NOMO-1 treated with dmso at 0.1 percent for 144 hours (cell line): ENCODE data around the gene PAK6.
A peak's percentile ranks its signal among the peaks of the same experiment; 100 is the strongest.

Source experiments
- DNase-seq: peaks from one replicate; lab custom pipeline; 2025; ENCODE audit not compliant: unreplicated experiment; lab: John Stamatoyannopoulos, UW

PAK6 gene

DNA sequence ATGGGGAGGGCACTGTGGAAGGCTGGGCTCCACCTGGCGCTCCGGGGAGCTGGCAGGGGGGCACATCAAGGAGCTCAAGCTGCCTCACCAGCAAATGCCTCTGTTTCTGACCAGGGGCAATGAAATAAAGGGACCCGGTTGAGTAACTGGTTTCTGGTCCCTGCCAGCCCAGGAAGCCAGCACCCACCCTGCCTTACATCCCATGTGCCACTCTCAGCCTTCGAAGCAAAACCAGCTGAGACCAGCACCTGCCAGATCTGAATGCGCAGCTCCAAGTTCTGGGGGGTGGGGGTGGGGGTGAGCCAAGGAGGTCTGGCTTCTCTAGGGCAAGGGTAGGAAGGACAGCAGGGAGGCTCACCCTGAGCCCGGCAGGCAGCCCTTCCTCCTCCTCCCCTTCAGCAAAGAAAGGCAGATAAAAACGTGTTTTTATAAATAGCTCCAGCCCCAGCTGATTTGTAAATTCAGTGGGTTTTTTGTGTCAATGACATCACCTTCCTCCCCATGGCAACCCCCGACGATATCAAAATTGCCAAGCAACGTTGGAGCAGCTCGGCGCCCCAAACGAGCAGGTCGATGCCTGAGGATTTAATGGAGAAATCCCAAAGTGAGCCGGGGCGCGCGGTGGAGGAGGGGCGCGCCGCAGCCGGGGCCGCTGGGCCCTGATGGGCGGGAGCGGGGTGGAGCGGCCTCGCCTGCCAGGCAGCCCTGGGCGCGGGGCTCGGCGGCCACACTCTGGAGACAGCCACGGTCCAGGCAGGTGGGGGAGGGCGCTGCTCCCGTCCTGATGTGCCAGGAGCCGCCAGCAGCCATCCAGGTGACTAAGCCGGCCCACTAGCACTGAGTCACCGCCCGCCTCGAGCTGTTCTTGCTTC is at the start of gene PAK6:
Gene PAK6 (plus strand): TSS at position 532 of the 872 bp plus-strand sequence. CDS start 25,723 bp downstream, outside the sequence.
- DNase-seq = no peak

DNA sequence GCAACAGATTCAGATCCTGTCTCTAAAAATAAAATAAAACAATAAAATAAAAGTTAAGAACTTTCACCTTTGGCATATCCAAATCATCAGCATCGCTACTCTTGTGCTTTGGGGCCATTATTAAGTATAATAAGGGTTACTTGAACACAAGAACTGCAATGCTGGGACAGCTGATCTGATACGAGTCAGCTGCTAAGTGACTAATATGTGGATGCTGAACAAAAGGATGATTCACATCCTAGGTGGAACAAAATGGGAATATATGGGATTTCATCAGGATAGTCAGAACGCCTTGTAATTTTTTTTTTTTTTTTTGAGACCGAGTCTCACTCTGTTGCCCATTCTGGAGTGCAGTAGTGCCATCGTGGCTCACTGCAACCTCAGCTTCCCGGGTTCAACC is 48.3 kb upstream of the PAK6 start:
- DNase-seq = no peak

DNA sequence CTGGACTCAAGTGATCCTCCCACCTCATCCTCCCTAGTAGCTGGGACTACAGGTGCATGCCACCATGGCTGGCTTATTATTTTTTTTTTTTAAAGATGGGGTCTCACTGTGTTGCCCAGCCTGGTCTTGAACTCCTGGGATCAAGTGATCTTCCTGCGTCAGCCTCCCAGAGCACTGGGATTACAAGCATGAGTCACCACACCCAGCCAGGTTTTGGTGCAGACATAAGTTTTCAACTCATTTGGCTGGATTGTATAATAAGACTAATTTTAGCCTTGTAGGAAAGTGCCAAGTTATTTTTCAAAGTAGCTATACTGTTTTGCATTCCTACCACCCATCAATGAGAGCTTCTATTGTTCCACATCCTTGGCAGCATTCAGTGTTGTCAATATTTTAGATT is 45.9 kb upstream of the PAK6 start:
- no peak for DNase-seq

DNA sequence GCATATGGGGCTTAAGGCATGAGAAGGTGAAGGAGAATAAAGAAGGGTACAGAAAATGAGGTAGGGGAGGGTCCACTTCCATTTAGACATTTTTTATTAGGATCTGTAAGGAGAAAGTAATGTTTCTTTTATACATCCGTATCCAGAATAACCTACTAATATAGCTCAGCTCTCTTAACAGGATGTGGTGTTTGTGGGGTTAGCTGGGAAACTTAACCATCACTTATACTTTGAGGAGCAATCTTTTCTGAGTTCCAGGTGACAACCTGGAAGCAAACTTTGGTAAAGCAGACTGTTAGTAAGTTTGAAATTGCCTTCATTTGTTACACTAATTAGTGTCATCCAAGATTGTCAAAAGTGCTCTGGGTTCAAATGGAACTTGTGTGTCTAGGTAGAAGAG is 41.4 kb upstream of the PAK6 start:
- no peak for DNase-seq

DNA sequence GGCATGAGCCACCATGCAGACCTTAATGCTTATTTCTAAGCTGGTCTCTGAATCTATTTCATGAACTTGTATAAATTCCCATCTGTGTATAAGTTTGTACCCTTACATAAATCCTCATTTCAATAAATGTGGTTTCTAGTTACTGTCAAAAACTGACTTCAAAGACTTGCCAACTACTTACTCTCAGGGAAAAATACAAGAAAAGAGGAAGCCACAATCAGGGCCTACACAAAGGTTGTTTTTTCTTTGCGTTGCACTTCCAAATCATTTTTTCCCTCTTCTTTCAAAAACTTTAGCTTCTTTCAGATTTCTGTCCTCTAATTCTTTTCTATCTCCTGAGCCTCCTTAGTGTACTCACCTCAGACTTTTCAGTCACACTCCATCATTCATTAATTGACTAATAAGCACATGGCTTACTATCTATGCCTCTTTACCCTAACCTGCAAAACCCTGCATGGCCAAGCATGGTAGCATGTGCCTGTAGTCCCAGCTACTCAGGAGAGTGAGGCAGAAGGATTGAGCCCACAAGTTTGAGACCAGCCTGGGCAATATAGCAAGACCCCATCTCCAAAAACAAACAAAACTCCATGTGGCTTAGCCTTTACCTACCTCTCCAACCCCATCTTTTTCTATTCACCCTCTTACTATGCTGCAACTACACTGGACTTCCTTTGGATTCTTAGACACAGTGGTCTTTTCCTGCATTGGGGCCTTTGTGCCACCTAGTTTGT is 40.3 kb upstream of the PAK6 start:
- no peak for DNase-seq

DNA sequence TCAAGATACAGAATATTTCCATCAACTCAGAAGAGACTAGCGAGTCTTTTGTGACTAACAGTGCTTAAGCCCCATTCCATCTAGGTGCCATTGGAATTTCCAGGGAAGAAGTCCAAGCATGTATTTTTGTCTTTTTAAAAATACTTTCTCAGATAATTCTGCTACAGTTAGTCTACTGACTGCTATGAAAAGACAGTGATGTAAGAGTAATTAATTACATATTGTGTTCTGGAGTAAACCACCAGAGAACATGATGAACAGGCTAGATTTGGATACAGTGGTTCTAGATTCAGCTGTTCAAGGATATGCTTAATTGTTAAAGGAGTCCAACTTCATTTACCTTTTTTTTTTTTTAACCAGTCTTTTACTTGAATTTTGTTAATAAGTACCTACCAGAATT is 34.8 kb upstream of the PAK6 start:
- DNase-seq = no peak

DNA sequence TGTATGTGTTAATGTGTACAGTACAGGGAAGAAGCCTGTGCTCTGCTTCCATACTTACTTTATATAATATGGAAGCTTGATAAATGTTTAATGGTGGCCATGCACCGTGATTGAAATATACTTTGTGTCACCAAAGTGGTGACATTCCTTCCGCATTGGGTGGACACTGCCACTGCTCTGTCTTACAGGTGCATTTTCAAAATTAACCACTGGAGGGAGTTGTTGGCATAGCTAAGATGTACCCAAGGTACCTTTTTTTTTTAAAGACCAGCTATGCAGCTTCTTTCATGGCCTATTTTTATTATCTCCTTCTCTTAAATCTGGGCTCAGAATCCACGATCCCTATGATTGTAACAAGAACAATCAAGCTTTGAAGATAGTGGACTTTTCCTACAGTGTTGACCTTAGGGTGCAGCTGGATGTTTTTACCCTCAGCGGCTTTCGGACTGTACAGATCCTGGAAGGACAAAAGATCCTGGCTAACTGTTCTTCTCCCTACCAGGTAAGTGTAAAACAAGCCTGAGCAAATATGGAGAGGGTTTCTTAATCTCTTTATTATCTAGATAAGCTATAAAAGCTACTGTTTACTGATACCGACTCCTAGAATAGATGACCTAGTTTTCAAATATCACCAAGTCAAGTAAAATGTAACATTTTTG is 21.6 kb upstream of the PAK6 start:
- DNase-seq = no peak

DNA sequence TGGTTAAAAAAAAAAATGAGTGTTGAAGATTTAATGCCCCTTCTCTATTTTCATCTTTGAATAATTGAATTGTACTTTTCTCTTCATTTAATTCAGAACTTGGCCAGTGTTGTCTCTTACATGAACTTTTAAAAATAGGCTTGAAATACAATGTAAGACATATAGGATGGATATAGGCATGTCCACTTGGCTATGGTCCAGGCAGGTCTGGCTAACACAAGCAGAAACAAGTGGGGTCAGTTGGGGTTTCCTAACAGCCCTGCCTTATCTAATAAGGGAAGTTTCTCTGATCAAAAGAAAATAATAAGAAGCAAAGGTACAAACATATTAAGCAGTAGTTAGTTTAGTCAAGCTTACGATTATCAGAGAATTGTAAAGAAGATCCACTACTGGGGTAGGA is 19.1 kb upstream of the PAK6 start:
- DNase-seq = no peak

DNA sequence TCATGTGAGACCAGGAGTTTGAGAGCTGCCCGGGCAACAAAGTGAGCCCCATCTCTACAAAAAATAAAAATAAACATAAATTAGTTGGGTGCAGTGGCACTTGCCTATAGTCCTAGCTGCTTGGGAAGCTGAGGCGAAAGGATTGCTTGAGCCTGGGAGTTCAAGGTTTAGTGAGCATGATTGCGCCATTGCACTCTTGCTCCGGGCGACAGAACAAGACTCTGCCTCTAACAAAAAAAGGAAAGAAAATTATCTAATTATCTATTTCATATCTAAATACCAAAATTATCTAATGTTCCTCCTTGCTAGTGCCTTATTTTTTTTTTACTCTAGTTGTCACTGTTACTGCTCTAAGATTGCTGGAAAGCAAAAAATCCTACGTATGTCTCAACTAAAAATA is 16.7 kb upstream of the PAK6 start:
- DNase-seq = no peak

DNA sequence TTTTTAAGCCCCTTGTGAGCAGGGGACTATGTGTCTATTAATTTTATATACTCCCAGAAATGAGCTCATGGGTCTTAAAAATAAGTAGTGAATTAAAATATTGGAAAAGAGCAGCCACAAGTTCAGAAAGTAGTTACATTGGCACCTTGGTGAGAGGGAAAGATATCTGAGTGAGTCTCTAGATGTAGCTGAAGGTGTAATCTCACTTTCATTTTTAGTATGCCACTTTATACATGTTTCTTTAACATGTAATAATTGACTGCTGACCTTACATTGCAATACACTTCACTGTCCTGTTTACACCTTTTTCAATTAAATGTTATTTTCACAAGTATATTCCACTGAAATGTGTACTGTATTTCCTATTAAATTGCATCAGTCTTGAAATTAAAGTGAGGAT is 12.1 kb upstream of the PAK6 start:
- no peak for DNase-seq

DNA sequence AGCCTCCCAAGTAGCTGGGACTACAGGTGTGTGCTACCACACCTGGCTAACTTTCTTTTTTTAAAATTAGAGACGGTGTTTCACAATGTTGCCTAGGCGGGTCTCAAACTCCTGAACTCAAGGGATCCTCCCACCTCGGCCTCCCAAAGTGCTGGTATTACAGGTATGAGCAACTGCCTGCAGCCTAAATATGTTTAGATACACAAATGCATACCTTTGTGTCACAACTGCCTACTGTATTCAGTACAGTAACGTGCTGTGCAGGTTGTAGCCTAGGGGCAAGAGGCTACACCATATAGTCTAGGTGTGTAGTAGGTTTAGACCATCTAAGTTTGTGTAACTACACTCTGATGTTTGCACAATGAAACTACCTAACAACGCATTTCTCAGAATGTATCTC is 9.5 kb upstream of the PAK6 start:
- no peak for DNase-seq

DNA sequence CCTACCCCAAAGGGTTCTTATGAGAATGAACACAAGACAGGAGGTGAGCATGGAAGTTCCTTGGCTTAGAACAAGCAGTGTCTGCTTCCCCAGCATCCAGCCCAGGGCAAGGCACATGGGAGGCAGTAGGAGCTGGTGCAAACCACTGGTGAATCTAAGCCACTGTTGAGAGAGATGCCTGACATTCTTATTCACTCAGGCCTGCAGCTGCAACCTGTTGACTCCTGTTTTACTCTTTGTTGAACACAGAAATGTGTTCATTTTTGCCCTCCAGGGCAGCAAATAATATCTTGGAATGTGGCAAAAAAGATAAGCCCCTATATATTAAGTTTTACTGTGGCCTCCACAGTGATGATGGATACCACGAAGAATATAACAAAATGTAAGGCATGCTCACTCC is 8.9 kb upstream of the PAK6 start:
- no peak for DNase-seq

DNA sequence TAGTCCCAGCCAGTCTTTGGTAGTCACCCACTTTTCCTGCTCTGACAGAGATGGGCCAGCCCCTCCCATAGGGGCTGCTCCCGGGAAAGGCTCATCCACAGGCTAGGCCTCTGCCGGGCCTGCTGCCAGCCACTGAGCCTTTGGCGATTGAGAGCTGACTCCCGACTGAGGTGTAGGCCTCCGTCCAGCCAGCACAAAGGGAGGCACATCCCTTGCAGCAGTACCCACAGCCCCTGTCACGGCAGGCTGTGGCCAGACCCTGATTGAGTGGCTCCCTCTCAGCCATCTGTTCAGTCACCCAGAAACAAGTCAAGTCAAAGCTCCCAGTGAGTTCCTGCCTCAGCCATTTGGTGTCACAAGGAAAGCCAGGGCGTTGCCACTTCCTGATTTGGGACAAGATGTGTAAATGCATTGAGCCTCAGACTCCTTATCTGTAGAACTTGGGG is 6.2 kb upstream of the PAK6 start:
- no peak for DNase-seq

DNA sequence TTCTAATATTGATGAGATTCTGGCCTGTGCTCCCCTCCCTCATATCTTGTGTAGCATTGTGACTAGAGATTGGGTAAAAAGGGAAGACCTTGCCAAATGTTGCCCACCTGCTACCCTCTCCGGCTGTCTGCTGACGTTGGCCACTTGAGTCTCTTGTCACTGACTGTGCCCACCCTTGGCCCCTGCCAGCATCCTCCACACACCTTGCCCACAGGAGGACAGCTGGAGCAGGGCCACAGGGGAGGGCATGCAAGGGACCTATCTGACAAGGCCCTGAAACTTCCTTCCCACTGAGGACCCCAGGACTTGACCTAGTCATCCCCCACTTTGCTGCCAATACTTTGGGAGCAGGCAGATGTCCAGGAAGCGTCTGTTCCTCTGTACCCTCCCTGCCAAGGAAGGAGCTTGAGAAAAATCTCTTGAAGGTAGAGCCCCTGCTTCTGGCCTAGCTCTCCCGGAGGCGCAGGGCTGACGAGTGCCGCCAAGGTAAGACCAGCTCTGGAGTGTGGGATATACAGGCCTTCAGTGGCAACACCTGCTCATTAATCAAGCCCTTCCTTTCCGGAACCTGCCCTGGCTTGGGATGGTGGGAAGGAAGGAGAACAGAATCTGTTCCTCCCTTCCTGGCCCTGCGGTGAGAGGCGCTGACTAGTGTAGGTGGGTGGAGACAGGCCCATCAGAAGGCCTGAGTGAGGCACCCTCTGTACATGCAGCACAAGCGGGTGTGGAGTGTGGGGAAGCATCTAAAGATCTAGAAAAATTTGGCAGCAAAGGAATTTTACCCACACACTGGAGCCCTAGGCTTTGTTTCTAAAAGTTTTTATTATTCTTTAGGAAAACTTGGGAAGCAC is 4.9 kb upstream of the PAK6 start:
- DNase-seq = no peak

DNA sequence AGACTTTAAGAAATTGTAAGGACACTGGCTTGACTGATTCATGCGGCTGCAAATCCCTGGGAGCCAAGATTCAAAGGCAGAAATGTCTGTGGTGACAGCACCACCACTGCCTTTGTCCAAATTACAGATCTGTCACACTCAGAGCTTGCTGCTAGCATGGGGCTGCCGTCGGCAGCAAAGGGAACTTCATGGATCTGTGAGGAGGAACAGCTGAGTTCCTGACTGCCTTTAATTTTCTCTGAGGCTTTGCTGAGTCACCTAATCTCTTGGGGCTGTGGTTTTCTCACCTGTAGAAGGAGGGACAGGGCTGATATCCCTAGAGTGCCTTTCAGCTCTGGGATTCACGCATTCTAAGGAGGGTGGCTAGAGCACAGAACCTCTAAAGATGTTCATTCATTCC is 4.1 kb upstream of the PAK6 start:
- DNase-seq = no peak

DNA sequence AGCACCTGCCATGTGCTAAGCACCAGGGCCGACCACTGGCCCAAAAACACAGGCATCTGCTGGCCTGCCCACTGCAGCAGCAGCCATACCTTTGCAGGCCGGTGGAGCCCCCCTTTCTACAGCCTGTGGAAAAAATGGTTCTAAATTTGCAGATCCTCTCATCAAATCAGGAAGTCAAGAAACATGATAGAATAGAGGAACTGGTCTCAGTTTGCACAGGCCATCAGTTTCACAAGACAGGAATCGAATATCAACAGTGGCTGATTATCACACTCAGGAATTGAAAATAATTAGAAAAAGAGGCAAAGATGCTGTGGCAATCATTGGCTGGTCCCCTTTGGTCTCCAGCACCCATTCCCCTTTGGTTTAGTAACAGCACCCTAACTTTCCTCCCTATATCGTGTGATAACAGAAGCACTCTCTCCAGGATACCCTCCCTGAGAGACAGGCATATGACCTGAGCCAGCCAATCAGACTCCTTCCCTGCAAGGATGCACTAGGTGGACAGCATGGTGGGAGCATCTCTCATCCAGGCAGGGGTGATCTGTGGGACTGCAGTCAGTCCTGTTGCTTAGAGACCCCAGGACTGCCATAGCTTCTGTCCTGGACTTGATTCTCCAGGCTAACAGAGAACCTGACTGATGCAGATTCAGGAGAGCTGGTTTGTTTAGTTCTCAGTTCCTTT is 3.5 kb upstream of the PAK6 start:
- peak; percentile 41 for DNase-seq

DNA sequence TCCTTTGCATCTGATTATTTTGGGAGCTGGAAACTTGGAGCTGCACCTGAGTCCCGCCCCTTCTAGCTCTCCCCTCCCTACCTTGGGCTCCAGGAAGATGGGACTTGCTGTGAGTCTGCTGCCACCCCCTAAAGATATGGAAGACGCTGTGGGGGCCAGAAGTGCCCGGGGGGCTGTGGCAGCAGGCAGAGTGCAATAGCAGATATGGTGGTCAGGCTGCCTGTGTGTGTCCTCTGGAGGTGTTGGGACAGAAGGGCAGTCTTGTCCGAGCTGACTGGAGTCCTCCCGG is 485 bp downstream of the PAK6 start:
- no peak for DNase-seq

DNA sequence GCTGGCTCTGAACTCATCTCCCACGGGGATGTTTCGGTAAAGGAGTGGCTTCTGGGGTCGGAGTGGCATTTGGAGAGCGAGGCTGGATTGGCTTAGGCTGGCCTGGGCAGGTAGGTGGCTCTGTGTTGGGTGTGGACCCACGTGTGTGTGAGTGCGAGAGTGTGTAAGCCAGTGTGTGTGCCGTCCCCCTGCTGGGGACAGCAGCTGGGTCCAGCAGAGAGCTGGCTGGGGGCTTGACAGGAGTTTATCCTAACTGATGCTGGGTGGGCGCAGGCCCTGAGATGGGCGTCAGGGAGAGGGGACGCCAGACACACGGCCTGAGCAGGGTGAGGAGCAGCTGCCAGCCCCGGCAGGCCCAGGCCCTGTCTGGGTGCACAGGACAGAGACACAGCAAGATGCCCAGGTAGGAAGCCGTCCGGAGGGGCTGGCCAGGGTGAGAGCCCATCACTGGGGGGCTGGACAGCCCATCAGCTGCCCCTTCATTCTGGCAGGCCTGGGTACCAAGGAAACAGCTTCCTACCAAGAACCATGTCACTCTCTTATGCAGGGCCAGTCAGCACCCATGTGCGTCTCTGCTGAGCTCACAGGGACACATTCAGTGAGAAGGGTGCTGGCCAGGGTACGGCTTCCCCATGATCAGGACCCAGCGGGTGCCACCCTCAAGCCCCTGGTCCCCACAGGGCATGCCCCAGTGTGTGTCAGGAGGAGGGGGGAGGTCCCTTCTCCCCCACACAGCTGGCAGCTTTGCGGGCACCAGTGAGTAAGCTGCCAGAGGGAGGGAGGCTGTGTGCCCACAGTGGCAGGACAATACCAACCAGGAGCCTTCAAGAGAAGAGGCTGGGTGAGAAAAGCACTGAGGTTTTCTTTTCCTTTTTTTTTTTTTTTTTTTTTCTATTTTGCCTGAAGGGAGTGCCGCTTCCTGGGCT is 1.1 kb downstream of the PAK6 start:
- no peak for DNase-seq

DNA sequence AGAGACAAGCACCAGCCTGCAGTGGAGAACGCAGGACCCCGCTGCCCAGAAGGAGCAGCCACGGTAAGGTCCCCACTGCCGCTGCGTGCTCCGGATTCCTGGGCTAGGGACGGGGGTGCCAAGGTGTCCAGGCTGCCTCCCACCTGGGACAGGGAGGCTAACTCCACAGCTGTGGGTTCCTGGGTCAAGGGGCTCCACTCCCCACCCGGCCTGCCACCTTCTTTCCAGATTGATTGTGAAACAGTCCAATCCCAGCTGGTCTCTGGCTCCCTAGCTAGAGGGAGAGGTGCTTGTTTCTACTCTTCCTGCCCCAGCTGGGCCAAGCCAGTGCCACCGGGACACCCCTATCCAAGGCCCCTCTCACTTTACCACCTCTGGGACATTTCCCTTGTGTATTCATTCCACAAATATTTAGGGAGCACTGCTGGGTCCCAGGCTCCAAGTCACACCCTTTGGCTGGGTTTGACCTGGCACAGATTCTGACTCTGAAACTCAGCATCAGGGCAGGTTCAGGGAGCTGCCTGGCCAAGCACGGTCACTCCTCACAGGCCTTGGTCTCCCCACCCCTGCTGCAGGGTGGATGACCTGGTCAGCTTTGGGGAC is 1.9 kb downstream of the PAK6 start:
- DNase-seq = no peak
